Bronchial epithelial cell (primary cell): ENCODE measurements around the gene CUZD1. TPM values are rescaled to one million over a fixed set of nuclear protein-coding genes. Genes with fewer than 3 reads are reported as not detected.

Experiments
- DNase-seq: peaks from one replicate; pipeline ENCODE4 v3.0.0-alpha.2; 2010; ENCODE audit warnings: low read depth
- FAIRE-seq: peaks from 2 replicates; lab custom pipeline; 2011; peaks lifted over from hg19 to GRCh38; lab: Jason Lieb, UNC
- H3K27me3 ChIP-seq: 2 replicates; pipeline ENCODE4 v1.5.1; 2011; ENCODE audit warnings: low read length; ENCODE audit not compliant: control insufficient read depth, insufficient read depth
- H3K36me3 ChIP-seq: 2 replicates; pipeline ENCODE4 v1.5.1; 2011; ENCODE audit warnings: low read length; ENCODE audit not compliant: control insufficient read depth, insufficient read depth
- H3K4me3 ChIP-seq: 2 replicates; pipeline ENCODE4 v1.5.1; 2011; ENCODE audit warnings: mild to moderate bottlenecking, low read depth, low read length, control low read depth
- total RNA-seq: library from RNA; depleted of rRNA; stranded (reverse); fragments of >200 nt; gene quantifications from 2 replicates; pipeline ENCODE4 v1.2.1, GENCODE V29; 2014
- TF ChIP-seq, protein P1 (sequence below): IDR thresholded peaks from 2 replicates; pipeline ENCODE4 v1.5.1; 2011; ENCODE audit warnings: mild to moderate bottlenecking, moderate library complexity, low read length, control low read depth, inconsistent platforms; ENCODE audit not compliant: insufficient read depth, severe bottlenecking

The CUZD1 gene, protein sequence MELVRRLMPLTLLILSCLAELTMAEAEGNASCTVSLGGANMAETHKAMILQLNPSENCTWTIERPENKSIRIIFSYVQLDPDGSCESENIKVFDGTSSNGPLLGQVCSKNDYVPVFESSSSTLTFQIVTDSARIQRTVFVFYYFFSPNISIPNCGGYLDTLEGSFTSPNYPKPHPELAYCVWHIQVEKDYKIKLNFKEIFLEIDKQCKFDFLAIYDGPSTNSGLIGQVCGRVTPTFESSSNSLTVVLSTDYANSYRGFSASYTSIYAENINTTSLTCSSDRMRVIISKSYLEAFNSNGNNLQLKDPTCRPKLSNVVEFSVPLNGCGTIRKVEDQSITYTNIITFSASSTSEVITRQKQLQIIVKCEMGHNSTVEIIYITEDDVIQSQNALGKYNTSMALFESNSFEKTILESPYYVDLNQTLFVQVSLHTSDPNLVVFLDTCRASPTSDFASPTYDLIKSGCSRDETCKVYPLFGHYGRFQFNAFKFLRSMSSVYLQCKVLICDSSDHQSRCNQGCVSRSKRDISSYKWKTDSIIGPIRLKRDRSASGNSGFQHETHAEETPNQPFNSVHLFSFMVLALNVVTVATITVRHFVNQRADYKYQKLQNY
- total RNA-seq, result 0.51 and 0.79 TPM in 2 replicates

DNA sequence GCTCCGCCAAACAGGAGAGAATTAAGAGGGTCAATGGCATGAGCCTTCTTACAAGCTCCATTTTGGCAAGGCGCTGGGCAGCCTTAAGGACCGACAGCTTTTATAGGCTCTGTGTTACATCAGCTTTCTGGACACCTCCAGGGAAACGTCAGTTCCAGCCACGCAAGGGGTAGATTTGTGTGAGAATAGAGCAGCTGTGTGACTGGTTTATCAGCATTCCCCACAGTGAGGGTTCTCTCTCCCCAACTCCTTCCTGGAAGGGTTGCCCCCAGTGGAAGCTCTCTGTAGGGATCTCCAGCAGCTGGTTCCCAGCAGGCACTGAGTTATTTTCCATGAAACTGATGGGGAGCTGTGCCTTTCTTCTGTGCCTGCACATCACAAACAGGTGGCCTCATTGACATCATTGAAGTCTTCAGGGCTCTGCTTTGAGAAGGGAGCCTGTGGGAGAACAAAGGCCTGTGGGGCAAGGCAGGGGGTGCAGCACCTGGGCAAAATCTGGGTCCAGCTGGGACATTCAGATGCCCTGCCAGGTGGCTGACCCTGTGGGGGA, at the start of gene CUZD1:
Gene CUZD1, minus strand, starts transcription at position 75 of the 550 bp plus-strand sequence. Its CDS starts 14 bp downstream, at position 61.
- TF ChIP-seq, protein P1, sequence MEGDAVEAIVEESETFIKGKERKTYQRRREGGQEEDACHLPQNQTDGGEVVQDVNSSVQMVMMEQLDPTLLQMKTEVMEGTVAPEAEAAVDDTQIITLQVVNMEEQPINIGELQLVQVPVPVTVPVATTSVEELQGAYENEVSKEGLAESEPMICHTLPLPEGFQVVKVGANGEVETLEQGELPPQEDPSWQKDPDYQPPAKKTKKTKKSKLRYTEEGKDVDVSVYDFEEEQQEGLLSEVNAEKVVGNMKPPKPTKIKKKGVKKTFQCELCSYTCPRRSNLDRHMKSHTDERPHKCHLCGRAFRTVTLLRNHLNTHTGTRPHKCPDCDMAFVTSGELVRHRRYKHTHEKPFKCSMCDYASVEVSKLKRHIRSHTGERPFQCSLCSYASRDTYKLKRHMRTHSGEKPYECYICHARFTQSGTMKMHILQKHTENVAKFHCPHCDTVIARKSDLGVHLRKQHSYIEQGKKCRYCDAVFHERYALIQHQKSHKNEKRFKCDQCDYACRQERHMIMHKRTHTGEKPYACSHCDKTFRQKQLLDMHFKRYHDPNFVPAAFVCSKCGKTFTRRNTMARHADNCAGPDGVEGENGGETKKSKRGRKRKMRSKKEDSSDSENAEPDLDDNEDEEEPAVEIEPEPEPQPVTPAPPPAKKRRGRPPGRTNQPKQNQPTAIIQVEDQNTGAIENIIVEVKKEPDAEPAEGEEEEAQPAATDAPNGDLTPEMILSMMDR, result no peak
- H3K27me3 ChIP-seq, result no peaks in the 10 kb centered on the region
- no peak for FAIRE-seq
- no peak within 1 kb of the TSS for H3K4me3 ChIP-seq
- no peaks in the 10 kb centered on the region for H3K36me3 ChIP-seq
- DNase-seq, result no peak

DNA sequence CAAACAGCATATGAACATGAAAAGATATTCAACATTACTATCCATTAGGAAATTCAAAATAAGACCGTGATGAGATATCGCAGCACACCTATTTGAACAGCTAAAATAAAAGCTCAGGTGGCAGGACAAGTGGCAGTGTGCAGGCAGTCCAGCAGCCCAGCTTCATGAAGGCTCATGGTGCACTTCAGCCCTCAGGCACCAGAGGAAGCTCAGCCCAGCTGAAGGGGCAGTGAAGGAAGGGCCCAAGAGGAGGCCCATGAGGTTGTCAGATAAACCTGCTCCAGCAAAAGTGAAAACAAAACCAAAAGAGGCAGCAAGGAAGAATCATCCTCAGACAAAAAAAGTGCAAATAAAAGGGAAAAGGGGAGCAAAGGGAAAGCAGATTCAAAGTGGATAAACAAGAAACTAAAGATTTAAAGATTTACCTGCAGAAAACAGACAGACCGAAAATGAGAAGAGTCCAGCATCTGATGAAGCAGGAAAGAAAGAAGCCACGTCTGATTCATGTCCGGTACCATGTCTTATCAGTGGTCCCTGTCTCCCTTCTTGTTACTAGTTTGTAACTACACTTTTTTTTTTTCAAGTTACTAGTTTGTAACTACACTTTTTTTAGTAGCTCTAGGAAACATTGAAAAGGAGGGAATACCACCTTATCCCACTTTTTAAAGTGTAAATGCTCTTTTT, 48.7 kb upstream of the CUZD1 start:
- FAIRE-seq (no peak), DNase-seq (no peak)
- Histone ChIP-seq H3K36me3 (no peaks in the 10 kb centered on the region), H3K27me3 (no peaks in the 10 kb centered on the region), H3K4me3 (no peak overlapping the region)
- TF ChIP-seq, protein P1, result no peak

DNA sequence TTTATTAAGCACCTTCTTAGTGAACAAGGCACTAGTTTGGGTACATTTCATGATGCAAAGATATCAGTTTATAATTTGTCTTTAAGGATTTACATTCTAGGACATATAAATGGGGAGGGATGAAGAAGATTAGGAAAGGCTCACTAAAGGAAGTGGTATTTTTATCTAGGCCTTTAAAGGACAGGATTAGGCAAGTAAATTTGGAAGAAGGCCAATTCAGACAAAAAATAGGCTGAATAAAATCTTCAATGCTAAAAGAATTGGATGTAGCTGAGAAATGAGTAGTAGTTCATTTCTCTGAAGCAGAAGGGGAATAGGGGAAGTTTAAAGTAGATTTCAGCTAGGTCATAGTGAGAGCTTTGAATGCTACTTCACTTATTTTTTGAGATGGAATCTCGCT, 38.5 kb upstream of the CUZD1 start:
- peak; percentile 42 for DNase-seq
- H3K27me3 ChIP-seq, result no peaks in the 10 kb centered on the region
- no peaks in the 10 kb centered on the region for H3K36me3 ChIP-seq
- TF ChIP-seq, protein P1, result no peak
- no peak overlapping the region for H3K4me3 ChIP-seq
- no peak for FAIRE-seq

DNA sequence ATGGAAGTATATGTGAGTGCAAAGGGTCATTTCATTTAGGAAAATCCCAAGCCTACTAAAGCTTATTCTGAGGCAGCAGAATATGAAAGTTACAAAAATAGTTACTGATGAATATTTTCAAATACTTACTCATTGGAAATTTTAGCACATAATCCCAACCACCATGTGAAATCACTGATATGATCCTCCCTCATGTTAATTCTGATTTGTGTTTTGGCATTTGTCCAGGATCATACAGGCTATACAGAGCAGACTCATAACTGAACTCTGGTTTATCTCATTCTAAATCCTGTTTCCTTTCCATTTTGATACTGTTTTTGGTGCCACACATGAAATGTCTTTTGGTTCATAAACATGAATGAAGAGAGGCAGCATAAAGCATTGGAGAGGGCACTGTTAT, 37.1 kb upstream of the CUZD1 start:
- TF ChIP-seq, protein P1, result no peak
- no peak for DNase-seq
- Histone ChIP-seq H3K4me3 (no peak overlapping the region), H3K27me3 (no peaks in the 10 kb centered on the region), H3K36me3 (no peaks in the 10 kb centered on the region)
- FAIRE-seq, result no peak

DNA sequence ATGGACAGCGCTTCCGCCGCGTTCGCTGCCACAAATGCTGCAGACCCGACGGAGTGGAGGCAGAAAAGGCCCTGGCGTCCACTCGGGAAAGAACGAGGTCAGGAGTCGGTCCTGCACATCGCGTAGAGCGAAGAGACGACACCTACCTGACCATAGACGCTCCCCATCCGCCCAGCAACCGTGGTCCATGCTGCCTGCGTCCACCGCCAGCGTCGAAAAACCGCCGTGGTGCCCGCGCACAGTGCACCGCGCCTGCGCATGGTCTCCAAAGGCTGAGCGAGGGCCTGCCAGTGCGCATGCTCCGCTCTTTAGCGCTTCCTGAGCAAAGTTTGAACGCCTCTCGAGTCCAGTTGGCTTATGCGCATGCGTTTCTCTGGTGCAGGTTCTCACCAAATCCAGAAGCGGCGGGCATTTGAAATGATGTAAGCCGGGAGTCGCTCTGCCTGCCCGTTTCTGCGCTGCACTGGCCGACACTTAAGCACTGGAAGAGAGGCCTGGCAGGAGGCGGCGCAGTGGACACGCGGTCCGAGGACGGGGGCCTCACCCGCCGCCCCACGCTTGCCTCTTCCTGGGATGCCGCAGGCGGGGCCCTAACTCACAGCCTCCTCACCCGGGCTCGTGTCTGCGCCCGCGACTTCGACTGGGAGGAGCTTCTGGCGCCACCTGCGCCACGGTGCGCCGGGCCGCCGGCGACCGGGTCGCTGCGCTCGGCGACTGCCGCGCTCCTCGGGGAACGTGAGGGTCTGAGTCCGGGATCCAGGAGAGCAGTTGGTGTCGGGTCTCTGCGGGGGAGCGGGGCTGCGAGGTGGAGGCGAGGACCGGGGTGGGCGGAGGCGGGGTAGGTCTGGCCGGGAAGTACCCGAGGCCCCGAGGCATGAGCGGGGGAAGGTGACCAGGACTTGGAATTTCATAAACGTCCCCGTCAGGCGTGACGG, 33.9 kb upstream of the CUZD1 start, which contains the start of gene FAM24B:
Gene FAM24B, minus strand, starts transcription at position 243 of the 935 bp plus-strand sequence. CDS start 29,066 bp downstream, outside the sequence.
- FAIRE-seq, result no peak
- TF ChIP-seq, protein P1, result no peak

More for the DNA sequence above, 33.9 kb upstream of the CUZD1 start, which contains the start of gene FAM24B:
- Histone ChIP-seq H3K36me3 (no peaks in the 10 kb centered on the region), H3K27me3 (no peaks in the 10 kb centered on the region), H3K4me3 (peak within 1 kb of the TSS; percentile 67)
- DNase-seq, result peak; percentile 98
